Stomach smooth muscle (tissue), 2 donors: ENCODE data around the gene CD38.

Source experiments
- H3K27ac ChIP-seq: one replicate; pipeline ENCODE4 v1.7.0; 2013; ENCODE audit warnings: mild to moderate bottlenecking, low read length, inconsistent platforms
- H3K27me3 ChIP-seq, 2 donors: one replicate each; pipeline ENCODE4 v1.7.0; 2013; ENCODE audit warnings: low read length in 2 of 2; ENCODE audit not compliant: insufficient read depth in 2 of 2, control insufficient read depth in 1 of 2
- H3K36me3 ChIP-seq, 2 donors: one replicate each; pipeline ENCODE4 v1.7.0; 2013; ENCODE audit warnings: low read length in 2 of 2; ENCODE audit not compliant: control insufficient read depth in 2 of 2, insufficient read depth in 2 of 2
- H3K4me1 ChIP-seq: one replicate; pipeline ENCODE4 v1.7.0; 2013; ENCODE audit warnings: low read length; ENCODE audit not compliant: control insufficient read depth, insufficient read depth
- H3K4me3 ChIP-seq, 2 donors: one replicate each; pipeline ENCODE4 v1.7.0; 2013; ENCODE audit warnings: low read length in 2 of 2
- H3K9ac ChIP-seq, 2 donors: one replicate each; pipeline ENCODE4 v1.7.0; 2013; ENCODE audit warnings: low read length in 2 of 2, mild to moderate bottlenecking in 1 of 2
- H3K9me3 ChIP-seq, 2 donors: one replicate each; pipeline ENCODE4 v1.7.0; 2013; ENCODE audit warnings: low read length in 2 of 2; ENCODE audit not compliant: control insufficient read depth in 2 of 2
- donor health status: healthy.
- donor health status: Pancreatic carcinoma.

Gene CD38

GRCh38 chr4:15868111-15868510 is 90.0 kb downstream of the CD38 start:
- H3K27ac ChIP-seq: no peak overlapping the region
- H3K4me3 ChIP-seq: no peak overlapping the region
- H3K36me3 ChIP-seq: no peaks in the 10 kb centered on the region
- H3K27me3 ChIP-seq: no peaks in the 10 kb centered on the region
- no peak overlapping the region for H3K9ac ChIP-seq
- peaks cover 9% of the 10 kb centered on the region for H3K4me1 ChIP-seq
- H3K9me3 ChIP-seq: no peaks in the 10 kb centered on the region

DNA sequence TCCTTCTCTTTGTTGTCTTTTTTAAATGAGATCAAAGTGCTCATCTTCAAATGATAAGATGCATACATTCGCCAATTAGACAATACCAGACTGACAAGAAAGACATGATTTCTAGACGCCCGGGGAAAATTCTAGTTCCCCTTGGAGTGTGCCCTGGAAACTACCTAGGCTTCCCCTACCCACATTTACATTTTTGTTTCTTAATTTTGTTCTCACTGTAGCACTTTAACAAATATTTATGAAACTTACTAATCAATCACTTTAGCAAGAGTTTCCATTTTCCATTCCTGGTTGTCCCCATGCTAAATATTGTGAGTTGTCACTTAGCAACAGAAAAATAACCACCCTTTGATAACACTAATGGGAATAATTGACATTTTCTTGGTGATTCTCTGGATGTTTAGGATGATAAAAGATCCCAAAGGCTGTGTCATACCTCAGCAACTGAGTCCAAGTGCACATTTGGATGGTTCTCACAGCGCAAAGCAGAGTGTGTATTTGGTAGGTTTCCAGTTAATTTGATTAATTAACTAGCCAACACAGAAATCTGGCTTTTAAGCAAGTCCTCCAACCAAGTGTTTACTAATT is 90.8 kb downstream of the CD38 start:
- H3K27ac ChIP-seq: peak overlapping the region; percentile 46

GRCh38 chr4:15870079-15870478 is 92.0 kb downstream of the CD38 start:
- H3K9me3 ChIP-seq: no peaks in the 10 kb centered on the region
- no peaks in the 10 kb centered on the region for H3K36me3 ChIP-seq
- no peaks in the 10 kb centered on the region for H3K27me3 ChIP-seq
- H3K27ac ChIP-seq: no peak overlapping the region
- no peak overlapping the region for H3K9ac ChIP-seq
- peaks cover 12% of the 10 kb centered on the region for H3K4me1 ChIP-seq
- no peak overlapping the region for H3K4me3 ChIP-seq

More for the DNA sequence above, 90.8 kb downstream of the CD38 start:
- H3K4me3 ChIP-seq: peak overlapping the region in 1 of 2 donors; percentile 24
- H3K9ac ChIP-seq: no peak overlapping the region
- no peaks in the 10 kb centered on the region for H3K27me3 ChIP-seq
- H3K9me3 ChIP-seq: no peaks in the 10 kb centered on the region
- peaks cover 9% of the 10 kb centered on the region for H3K4me1 ChIP-seq
- H3K36me3 ChIP-seq: no peaks in the 10 kb centered on the region

DNA sequence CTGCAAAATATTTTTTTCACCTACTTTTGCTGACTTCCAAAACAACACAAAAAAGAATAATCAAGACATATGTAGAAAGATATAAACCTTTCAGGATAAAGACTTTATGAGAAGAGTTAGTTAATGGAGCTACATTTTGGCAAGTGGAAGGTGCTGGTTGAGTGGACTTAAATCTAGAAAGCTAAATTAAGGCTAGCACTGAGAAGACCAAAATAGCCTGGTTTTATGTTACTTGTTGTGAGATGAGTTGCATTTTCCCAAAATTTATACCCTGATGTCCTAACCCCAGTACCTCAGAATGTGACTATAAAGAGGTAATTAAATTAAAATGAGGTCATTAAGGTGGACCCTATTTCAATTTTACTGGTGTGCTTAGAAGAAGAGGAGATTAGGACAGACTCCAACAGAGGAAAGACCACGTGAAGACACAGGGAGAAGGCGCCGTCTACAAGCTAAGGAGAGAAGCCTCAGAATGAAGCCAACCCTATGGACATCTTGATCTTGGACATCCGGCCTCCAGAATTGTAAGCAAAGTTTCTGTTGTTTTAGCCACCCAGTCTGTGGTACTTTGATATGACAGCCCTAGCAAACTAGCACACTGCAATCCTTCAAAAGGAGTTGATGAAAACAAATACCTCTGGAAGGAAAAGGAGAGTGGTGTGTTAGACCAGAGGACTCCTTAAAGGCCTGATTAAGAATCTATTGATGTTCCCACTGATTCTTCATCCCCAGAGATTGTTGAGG is 93.0 kb downstream of the CD38 start:
- peaks cover 8% of the 10 kb centered on the region for H3K4me1 ChIP-seq
- H3K27ac ChIP-seq: no peak overlapping the region
- H3K9ac ChIP-seq: no peak overlapping the region
- no peaks in the 10 kb centered on the region for H3K9me3 ChIP-seq
- no peaks in the 10 kb centered on the region for H3K36me3 ChIP-seq
- H3K27me3 ChIP-seq: no peaks in the 10 kb centered on the region
- no peak overlapping the region for H3K4me3 ChIP-seq

DNA sequence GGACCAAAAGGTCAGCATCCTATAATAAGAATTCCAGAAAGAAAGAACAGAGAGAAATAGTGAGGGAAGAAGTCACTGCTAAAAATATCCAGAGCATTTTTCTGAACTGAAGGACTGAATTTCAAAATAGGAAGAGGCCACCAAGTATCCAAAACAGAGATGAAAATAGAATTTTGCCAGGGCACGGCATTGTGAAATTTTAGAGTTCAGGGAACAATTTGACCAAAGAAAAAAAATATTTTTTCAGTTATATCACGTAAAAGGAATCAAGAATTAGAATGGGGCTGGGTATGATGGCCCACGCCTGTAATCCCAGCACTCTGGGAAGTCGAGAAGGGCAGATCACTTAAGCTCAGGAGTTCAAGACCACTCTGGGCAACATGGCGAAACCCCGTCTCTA is 95.0 kb downstream of the CD38 start:
- Histone ChIP-seq H3K27ac (no peak overlapping the region), H3K4me1 (peaks cover 8% of the 10 kb centered on the region), H3K36me3 (no peaks in the 10 kb centered on the region), H3K9ac (no peak overlapping the region), H3K27me3 (no peaks in the 10 kb centered on the region), H3K9me3 (no peaks in the 10 kb centered on the region), H3K4me3 (no peak overlapping the region)

- no peaks in the 10 kb centered on the region for H3K9me3 ChIP-seq
- no peaks in the 10 kb centered on the region for H3K27me3 ChIP-seq
- no peak overlapping the region for H3K4me3 ChIP-seq
- no peak overlapping the region for H3K9ac ChIP-seq
- no peaks in the 10 kb centered on the region for H3K36me3 ChIP-seq
- no peak overlapping the region for H3K27ac ChIP-seq
- peaks cover 3% of the 10 kb centered on the region for H3K4me1 ChIP-seq
Measured at GRCh38 chr4:15874671-15875070, 96.5 kb downstream of the CD38 start.

GRCh38 chr4:15875663-15876460 is 97.7 kb downstream of the CD38 start:
- Histone ChIP-seq H3K4me1 (peaks cover 3% of the 10 kb centered on the region), H3K4me3 (no peak overlapping the region), H3K9ac (no peak overlapping the region), H3K27ac (no peak overlapping the region), H3K9me3 (no peaks in the 10 kb centered on the region), H3K36me3 (no peaks in the 10 kb centered on the region), H3K27me3 (no peaks in the 10 kb centered on the region)

- Histone ChIP-seq H3K9ac (no peak overlapping the region), H3K36me3 (no peaks in the 10 kb centered on the region), H3K27me3 (no peaks in the 10 kb centered on the region), H3K4me1 (peaks cover 9% of the 10 kb centered on the region), H3K27ac (no peak overlapping the region), H3K9me3 (no peaks in the 10 kb centered on the region), H3K4me3 (no peak overlapping the region)
Measured at GRCh38 chr4:15878011-15878410, 99.9 kb downstream of the CD38 start.

GRCh38 chr4:15881820-15882219 is 103.7 kb downstream of the CD38 start:
- H3K4me3 ChIP-seq: no peak overlapping the region
- no peak overlapping the region for H3K9ac ChIP-seq
- no peak overlapping the region for H3K27ac ChIP-seq

GRCh38 chr4:15882675-15883086 is 104.6 kb downstream of the CD38 start:
- Histone ChIP-seq H3K9ac (no peak overlapping the region), H3K36me3 (no peaks in the 10 kb centered on the region), H3K27me3 (no peaks in the 10 kb centered on the region), H3K9me3 (no peaks in the 10 kb centered on the region), H3K27ac (no peak overlapping the region), H3K4me1 (peaks cover 7% of the 10 kb centered on the region), H3K4me3 (no peak overlapping the region)

More at GRCh38 chr4:15881820-15882219, 103.7 kb downstream of the CD38 start:
- Histone ChIP-seq H3K36me3 (no peaks in the 10 kb centered on the region), H3K27me3 (no peaks in the 10 kb centered on the region), H3K9me3 (no peaks in the 10 kb centered on the region), H3K4me1 (peaks cover 7% of the 10 kb centered on the region)
